GM12878 (cell line): ENCODE data around the gene SFN. TPM values are rescaled to one million over a fixed set of nuclear protein-coding genes. Genes with fewer than 3 reads are reported as not detected.

Source experiments
- ATF7 ChIP-seq: fragments of 450-650 bp; IDR thresholded peaks from 2 replicates; pipeline ENCODE4 v1.6.1; 2016; ENCODE audit warnings: low read depth, mild to moderate bottlenecking
- BHLHE40 ChIP-seq, 2 experiments: fragments of 450-650 bp in 1 of 2; IDR thresholded peaks; 2 replicates each; pipeline ENCODE4 v1.6.1; 2011 to 2017; ENCODE audit warnings: low read depth in 2 of 2, borderline replicate concordance in 1 of 2, improper control_type of control experiment in 1 of 2, low read length in 1 of 2, mild to moderate bottlenecking in 1 of 2
- CHD2 ChIP-seq: IDR thresholded peaks from 2 replicates; pipeline ENCODE4 v1.6.1; 2011; ENCODE audit warnings: low read depth, low read length, improper control_type of control experiment, borderline replicate concordance
- CREM ChIP-seq: IDR thresholded peaks from 2 replicates; pipeline ENCODE4 v1.6.1; 2014; ENCODE audit warnings: antibody characterized with exemption, low read depth
- CTCF ChIP-seq, 3 experiments: IDR thresholded peaks in 2 of 3; conservative IDR thresholded peaks in 1 of 3; 2 replicates each; pipeline ENCODE4 v1.5.1; 2011; ENCODE audit warnings: low read depth in 3 of 3, low read length in 3 of 3, mild to moderate bottlenecking in 3 of 3, control low read depth in 2 of 3, moderate library complexity in 2 of 3, inconsistent platforms in 1 of 3, mixed read lengths in 1 of 3; ENCODE audit not compliant: control insufficient read depth in 2 of 3, insufficient read depth in 1 of 3; ENCODE audit errors: extremely low read depth in 1 of 3
- EGR1 ChIP-seq, 2 experiments: IDR thresholded peaks; 1 replicate in 1 of 2; 2 replicates in 1 of 2; pipeline ENCODE4 v1.6.1; 2011 to 2012; ENCODE audit warnings: low read depth in 2 of 2, low read length in 2 of 2, borderline replicate concordance in 1 of 2, mild to moderate bottlenecking in 1 of 2, moderate library complexity in 1 of 2
- ETV6 ChIP-seq, 2 experiments: fragments of 450-650 bp in 1 of 2; IDR thresholded peaks in 1 of 2; conservative IDR thresholded peaks in 1 of 2; 2 replicates each; pipeline ENCODE4 v1.6.1; 2014; ENCODE audit warnings: antibody characterized with exemption in 1 of 2, borderline replicate concordance in 1 of 2, low read depth in 1 of 2, mild to moderate bottlenecking in 1 of 2, moderate library complexity in 1 of 2
- MEF2B ChIP-seq: fragments of 450-650 bp; IDR thresholded peaks from 2 replicates; pipeline ENCODE4 v1.6.1; 2018; ENCODE audit warnings: mild to moderate bottlenecking, moderate library complexity; ENCODE audit not compliant: partially characterized antibody, poor library complexity, severe bottlenecking
- MYB ChIP-seq: fragments of 150-350 bp; IDR thresholded peaks from 2 replicates; pipeline ENCODE4 v1.6.1; 2014; ENCODE audit warnings: mild to moderate bottlenecking, low read depth, low read length, borderline replicate concordance
- PML ChIP-seq: IDR thresholded peaks from 2 replicates; pipeline ENCODE4 v1.6.1; 2012; ENCODE audit warnings: low read length, inconsistent platforms
- RAD21 ChIP-seq: IDR thresholded peaks from 2 replicates; pipeline ENCODE4 v1.6.1; 2011; ENCODE audit warnings: mild to moderate bottlenecking, low read depth, low read length, moderate library complexity; ENCODE audit not compliant: insufficient read depth
- SMC3 ChIP-seq: IDR thresholded peaks from 2 replicates; pipeline ENCODE4 v1.6.1; 2011; ENCODE audit warnings: low read length, improper control_type of control experiment, borderline replicate concordance
- ZBTB40 ChIP-seq: fragments of 450-650 bp; IDR thresholded peaks from 2 replicates; pipeline ENCODE4 v1.6.1; 2016; ENCODE audit warnings: mild to moderate bottlenecking, moderate library complexity, borderline replicate concordance
- ZNF24 ChIP-seq: fragments of 450-650 bp; IDR thresholded peaks from 2 replicates; pipeline ENCODE4 v1.6.1; 2017; ENCODE audit warnings: antibody characterized with exemption, mild to moderate bottlenecking
- polyA plus RNA-seq, 11 experiments: library from polyadenylated mRNA; depleted of rRNA in 4 of 11; unstranded in 6 of 11; stranded (reverse) in 5 of 11; fragments of >200 nt; fragmentation: Nextera tagmentation in 4 of 11; fragmentation: Illumina TruSeq in 1 of 11; extraction: Ambion mirVana in 4 of 11; extraction: Trizol in 1 of 11; gene quantifications; 1 replicate in 1 of 11; 2 replicates in 10 of 11; pipeline versions ENCODE4 v1.2.1 to v1.2.3, GENCODE V29; 2011 to 2016; ENCODE audit warnings: inconsistent platforms in 2 of 11, missing spikeins in 2 of 11, low read depth in 1 of 11
- total RNA-seq, 4 experiments: library from RNA; depleted of rRNA in 3 of 4; stranded (reverse); fragments of >200 nt in 3 of 4; fragmentation: Illumina TruSeq in 1 of 4; extraction: Trizol in 1 of 4; gene quantifications; 2 replicates each; pipeline versions ENCODE4 v1.2.1 to v1.2.3, GENCODE V29; 2013 to 2021

SFN gene
- total and polyA plus RNA-seq, 10 of the 15 experiments (the other 5 are each of a cell fraction or from before 2014, with no cell fraction given): 0.19 to 2.9 (median 1.0) TPM

GRCh38 chr1:26853156-26853555 is 9.8 kb upstream of the SFN start (continued):
- TF ChIP-seq EGR1 (IDR thresholded peaks at IDR 0.05; ENCODE audit: borderline replicate concordance in 1 of 2, low read depth in 2 of 2, low read length in 2 of 2) (no peak), MYB (no peak), BHLHE40 (IDR thresholded peaks at IDR 0.05; ENCODE audit: borderline replicate concordance in 1 of 2, low read depth in 2 of 2, low read length in 1 of 2) (no peak), CHD2 (no peak), ZBTB40 (no peak), CREM (no peak), MEF2B (no peak), SMC3 (peak; percentile 86), CTCF (IDR thresholded peaks at IDR 0.05 in 2 of 3, conservative IDR thresholded peaks at IDR 0.05 in 1 of 3; ENCODE audit: control insufficient read depth in 2 of 3, extremely low read depth in 1 of 3, insufficient read depth in 1 of 3, low read depth in 3 of 3, low read length in 3 of 3) (peak; percentile 77 to 83 (median 82)), ATF7 (no peak), ZNF24 (no peak), PML (no peak), ETV6 (conservative IDR thresholded peaks at IDR 0.05 in 1 of 2, IDR thresholded peaks at IDR 0.05 in 1 of 2; ENCODE audit: borderline replicate concordance in 1 of 2, low read depth in 1 of 2) (no peak), RAD21 (peak; percentile 75)
